Astrocyte (in vitro differentiated cells and primary cell): Measurements from ENCODE around the gene CROCC2. TPM values are rescaled to one million over a fixed set of nuclear protein-coding genes. Genes with fewer than 3 reads are reported as not detected.

Source experiments
- DNase-seq: peaks from one replicate; pipeline ENCODE4 v3.0.0-alpha.2; 2010; ENCODE audit warnings: low read depth
- FAIRE-seq: peaks from 2 replicates; lab custom pipeline; 2011; peaks lifted over from hg19 to GRCh38; lab: Jason Lieb, UNC
- H2AFZ ChIP-seq: 2 replicates; pipeline ENCODE4 v1.6.0; 2012; ENCODE audit warnings: low read depth, low read length, inconsistent platforms
- H3K27ac ChIP-seq: 2 replicates; pipeline ENCODE4 v1.5.1; 2011; ENCODE audit warnings: low read depth, low read length, inconsistent platforms
- H3K27me3 ChIP-seq: 2 replicates; pipeline ENCODE4 v1.6.0; 2011; ENCODE audit warnings: low read length, inconsistent platforms; ENCODE audit not compliant: insufficient read depth
- H3K36me3 ChIP-seq: 2 replicates; pipeline ENCODE4 v1.5.1; 2011; ENCODE audit warnings: low read length, inconsistent platforms; ENCODE audit not compliant: insufficient read depth
- H3K4me1 ChIP-seq: 2 replicates; pipeline ENCODE4 v1.5.1; 2011; ENCODE audit warnings: low read length, inconsistent platforms; ENCODE audit not compliant: insufficient read depth
- H3K4me2 ChIP-seq: 2 replicates; pipeline ENCODE4 v1.6.0; 2012; ENCODE audit warnings: low read length, inconsistent platforms
- H3K4me3 ChIP-seq: 2 replicates; pipeline ENCODE4 v1.5.1; 2011; ENCODE audit warnings: low read depth, mild to moderate bottlenecking, low read length, inconsistent platforms; ENCODE audit not compliant: insufficient read depth
- H3K79me2 ChIP-seq: 2 replicates; pipeline ENCODE4 v1.6.0; 2012; ENCODE audit warnings: mild to moderate bottlenecking, low read length, inconsistent platforms; ENCODE audit not compliant: insufficient read depth
- H3K9ac ChIP-seq: 2 replicates; pipeline ENCODE4 v1.6.0; 2012; ENCODE audit warnings: mild to moderate bottlenecking, low read length, inconsistent platforms
- H3K9me3 ChIP-seq: 2 replicates; pipeline ENCODE4 v1.5.1; 2012; ENCODE audit warnings: low read depth, mild to moderate bottlenecking, low read length, inconsistent platforms; ENCODE audit not compliant: insufficient read depth
- H4K20me1 ChIP-seq: 2 replicates; pipeline ENCODE4 v1.6.0; 2012; ENCODE audit warnings: low read length, inconsistent platforms; ENCODE audit not compliant: insufficient read depth
- H3K27ac Mint-ChIP-seq: one replicate; pipeline ENCODE4 v1.8.0; 2021; ENCODE audit warnings: mild to moderate bottlenecking, mixed read lengths; ENCODE audit not compliant: unreplicated experiment
- H3K27me3 Mint-ChIP-seq: one replicate; pipeline ENCODE4 v1.8.0; 2021; ENCODE audit warnings: low read depth, mixed read lengths; ENCODE audit not compliant: unreplicated experiment
- H3K36me3 Mint-ChIP-seq: one replicate; pipeline ENCODE4 v1.8.0; 2021; ENCODE audit warnings: low read depth, mixed read lengths; ENCODE audit not compliant: unreplicated experiment
- H3K4me1 Mint-ChIP-seq: one replicate; pipeline ENCODE4 v1.8.0; 2021; ENCODE audit warnings: low read depth, mixed read lengths; ENCODE audit not compliant: unreplicated experiment
- H3K4me3 Mint-ChIP-seq: one replicate; pipeline ENCODE4 v1.8.0; 2021; ENCODE audit warnings: mild to moderate bottlenecking, moderate library complexity, mixed read lengths; ENCODE audit not compliant: unreplicated experiment
- H3K9me3 Mint-ChIP-seq: one replicate; pipeline ENCODE4 v1.8.0; 2021; ENCODE audit warnings: mild to moderate bottlenecking, mixed read lengths; ENCODE audit not compliant: unreplicated experiment
- EZH2 ChIP-seq: IDR thresholded peaks from 2 replicates; pipeline ENCODE4 v1.6.1; 2012; ENCODE audit warnings: mild to moderate bottlenecking, low read length, inconsistent platforms; ENCODE audit not compliant: insufficient read depth
- total RNA-seq: library from RNA; stranded (reverse); gene quantifications from 2 replicates; pipeline ENCODE4 v1.2.1, GENCODE V29; 2021
- TF ChIP-seq, protein P1 (sequence below): IDR thresholded peaks from 2 replicates; pipeline ENCODE4 v1.5.1; 2011; ENCODE audit warnings: low read depth, mild to moderate bottlenecking, inconsistent platforms, low read length, moderate library complexity; ENCODE audit not compliant: insufficient read depth

The CROCC2 gene
- total RNA-seq, 1 donor from 2014 or later, result not detected

DNA sequence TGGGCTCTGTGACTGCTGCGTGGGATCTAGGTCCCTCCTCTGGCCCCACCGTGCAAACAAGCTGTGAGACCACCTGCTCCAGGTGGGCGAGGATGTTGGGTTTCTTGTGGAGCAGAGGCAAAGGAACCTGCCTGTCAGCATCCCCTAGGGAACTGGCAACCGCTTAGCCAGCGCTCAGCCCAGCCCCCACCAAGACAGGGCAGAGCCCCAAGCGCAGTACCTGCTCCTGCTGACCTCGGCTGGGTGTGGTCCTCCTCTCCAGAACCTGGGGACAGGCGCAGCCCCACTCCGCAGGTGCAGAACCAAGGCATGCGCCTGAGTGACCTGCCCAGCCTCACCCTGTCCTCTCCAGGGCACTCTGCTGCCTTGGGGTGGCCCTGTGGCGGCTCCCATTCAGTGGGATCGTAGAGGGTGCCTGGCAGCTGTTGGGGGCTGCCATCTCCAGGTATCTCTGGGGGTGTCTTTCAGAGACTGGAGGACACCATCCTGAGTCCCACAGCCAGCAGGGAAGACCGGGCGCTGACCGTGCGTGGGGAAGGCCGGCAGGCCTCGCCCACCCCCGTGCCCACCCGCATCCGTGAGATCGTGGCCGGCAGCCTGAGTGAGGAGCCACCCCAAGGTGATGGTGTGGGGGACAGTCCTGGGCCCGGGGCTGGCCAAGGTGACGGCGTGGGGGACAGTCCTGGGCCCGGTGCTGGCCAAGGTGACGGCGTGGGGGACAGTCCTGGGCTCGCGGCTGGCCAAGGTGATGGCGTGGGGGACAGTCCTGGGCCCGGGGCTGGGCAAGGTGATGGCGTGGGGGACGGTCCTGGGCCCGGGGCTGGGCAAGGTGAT, 12.3 kb downstream of the CROCC2 start:
- Histone ChIP-seq H3K36me3 (no peaks in the 10 kb centered on the region), H3K4me1 (peaks cover 43% of the 10 kb centered on the region), H3K4me3 (no peak overlapping the region), H2AFZ (no peak overlapping the region), H3K27ac (no peak overlapping the region), H3K4me2 (no peak overlapping the region), H3K27me3 (no peaks in the 10 kb centered on the region), H3K79me2 (no peaks in the 10 kb centered on the region), H3K9me3 (no peaks in the 10 kb centered on the region), H4K20me1 (no peaks in the 10 kb centered on the region), H3K9ac (no peak overlapping the region)
- FAIRE-seq (no peak), DNase-seq (no peak)
- Mint-ChIP-seq H3K36me3 (no peaks in the 10 kb centered on the region), H3K27me3 (peaks cover 18% of the 10 kb centered on the region), H3K4me1 (peaks cover 5% of the 10 kb centered on the region), H3K27ac (no peak overlapping the region), H3K9me3 (no peaks in the 10 kb centered on the region), H3K4me3 (no peak overlapping the region)
- no peak for TF ChIP-seq EZH2
- TF ChIP-seq, protein P1, sequence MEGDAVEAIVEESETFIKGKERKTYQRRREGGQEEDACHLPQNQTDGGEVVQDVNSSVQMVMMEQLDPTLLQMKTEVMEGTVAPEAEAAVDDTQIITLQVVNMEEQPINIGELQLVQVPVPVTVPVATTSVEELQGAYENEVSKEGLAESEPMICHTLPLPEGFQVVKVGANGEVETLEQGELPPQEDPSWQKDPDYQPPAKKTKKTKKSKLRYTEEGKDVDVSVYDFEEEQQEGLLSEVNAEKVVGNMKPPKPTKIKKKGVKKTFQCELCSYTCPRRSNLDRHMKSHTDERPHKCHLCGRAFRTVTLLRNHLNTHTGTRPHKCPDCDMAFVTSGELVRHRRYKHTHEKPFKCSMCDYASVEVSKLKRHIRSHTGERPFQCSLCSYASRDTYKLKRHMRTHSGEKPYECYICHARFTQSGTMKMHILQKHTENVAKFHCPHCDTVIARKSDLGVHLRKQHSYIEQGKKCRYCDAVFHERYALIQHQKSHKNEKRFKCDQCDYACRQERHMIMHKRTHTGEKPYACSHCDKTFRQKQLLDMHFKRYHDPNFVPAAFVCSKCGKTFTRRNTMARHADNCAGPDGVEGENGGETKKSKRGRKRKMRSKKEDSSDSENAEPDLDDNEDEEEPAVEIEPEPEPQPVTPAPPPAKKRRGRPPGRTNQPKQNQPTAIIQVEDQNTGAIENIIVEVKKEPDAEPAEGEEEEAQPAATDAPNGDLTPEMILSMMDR, result no peak

DNA sequence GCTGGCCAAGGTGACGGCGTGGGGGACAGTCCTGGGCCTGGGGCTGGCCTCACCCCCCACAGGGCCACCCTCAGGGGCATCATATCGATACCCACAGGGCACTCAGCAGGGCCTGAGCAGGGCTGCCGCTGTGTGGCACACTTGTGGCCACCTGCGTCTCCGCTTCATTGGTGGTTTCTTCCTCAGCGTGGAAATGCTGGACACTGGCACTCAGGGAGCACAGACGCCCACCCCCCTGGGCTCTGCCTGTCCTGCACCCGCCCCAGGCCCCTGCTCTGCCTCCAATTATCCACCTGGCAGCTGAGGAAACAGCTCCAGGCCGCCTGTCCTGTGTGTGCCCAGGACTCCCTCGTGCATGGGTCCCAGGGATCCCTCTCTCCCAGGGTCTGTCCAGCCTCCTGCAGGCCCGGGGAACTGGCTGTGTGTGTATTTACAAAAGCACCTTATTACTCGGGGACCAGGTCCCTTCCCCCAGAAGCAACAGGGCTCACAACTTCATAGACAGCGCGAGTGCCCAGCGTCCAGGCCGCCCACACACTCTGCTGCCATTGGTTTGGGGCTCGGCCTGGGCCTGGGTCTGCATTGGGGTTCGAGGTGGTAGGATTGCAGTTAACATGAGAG, 13.1 kb downstream of the CROCC2 start:
- Histone ChIP-seq H2AFZ (no peak overlapping the region), H3K4me3 (no peak overlapping the region), H3K9ac (no peak overlapping the region), H3K9me3 (no peaks in the 10 kb centered on the region), H4K20me1 (no peaks in the 10 kb centered on the region), H3K27ac (no peak overlapping the region), H3K4me1 (peaks cover 35% of the 10 kb centered on the region), H3K36me3 (no peaks in the 10 kb centered on the region), H3K27me3 (no peaks in the 10 kb centered on the region), H3K79me2 (no peaks in the 10 kb centered on the region), H3K4me2 (no peak overlapping the region)
- Mint-ChIP-seq H3K36me3 (no peaks in the 10 kb centered on the region), H3K4me1 (peaks cover 5% of the 10 kb centered on the region), H3K4me3 (no peak overlapping the region), H3K27ac (no peak overlapping the region), H3K27me3 (peaks cover 18% of the 10 kb centered on the region), H3K9me3 (no peaks in the 10 kb centered on the region)
- DNase-seq, result no peak
- TF ChIP-seq, protein P1, result no peak
- TF ChIP-seq EZH2, result no peak
- no peak for FAIRE-seq
